WI38 (cell line): ENCODE measurements around the gene STRIP1.
A peak's percentile ranks its signal among the peaks of the same experiment; 100 is the strongest.

Source experiments
- H3K4me3 ChIP-seq: 2 replicates; pipeline ENCODE4 v1.5.1; 2011; ENCODE audit warnings: low read depth, mild to moderate bottlenecking, control low read depth, low read length
- TF ChIP-seq, protein P1 (sequence below): IDR thresholded peaks from 2 replicates; pipeline ENCODE4 v1.5.1; 2012; ENCODE audit warnings: low read depth, mild to moderate bottlenecking, control low read depth, low read length

STRIP1 gene

GRCh38 chr1:110034451-110035235 is at the start of gene STRIP1:
TSS of gene STRIP1 (plus strand) at chr1:110034624. CDS start at chr1:110034638, 14 bp downstream.
- TF ChIP-seq, protein P1, sequence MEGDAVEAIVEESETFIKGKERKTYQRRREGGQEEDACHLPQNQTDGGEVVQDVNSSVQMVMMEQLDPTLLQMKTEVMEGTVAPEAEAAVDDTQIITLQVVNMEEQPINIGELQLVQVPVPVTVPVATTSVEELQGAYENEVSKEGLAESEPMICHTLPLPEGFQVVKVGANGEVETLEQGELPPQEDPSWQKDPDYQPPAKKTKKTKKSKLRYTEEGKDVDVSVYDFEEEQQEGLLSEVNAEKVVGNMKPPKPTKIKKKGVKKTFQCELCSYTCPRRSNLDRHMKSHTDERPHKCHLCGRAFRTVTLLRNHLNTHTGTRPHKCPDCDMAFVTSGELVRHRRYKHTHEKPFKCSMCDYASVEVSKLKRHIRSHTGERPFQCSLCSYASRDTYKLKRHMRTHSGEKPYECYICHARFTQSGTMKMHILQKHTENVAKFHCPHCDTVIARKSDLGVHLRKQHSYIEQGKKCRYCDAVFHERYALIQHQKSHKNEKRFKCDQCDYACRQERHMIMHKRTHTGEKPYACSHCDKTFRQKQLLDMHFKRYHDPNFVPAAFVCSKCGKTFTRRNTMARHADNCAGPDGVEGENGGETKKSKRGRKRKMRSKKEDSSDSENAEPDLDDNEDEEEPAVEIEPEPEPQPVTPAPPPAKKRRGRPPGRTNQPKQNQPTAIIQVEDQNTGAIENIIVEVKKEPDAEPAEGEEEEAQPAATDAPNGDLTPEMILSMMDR = no peak
- peak within 1 kb of the TSS; percentile 92 for H3K4me3 ChIP-seq

GRCh38 chr1:109985247-109986053 is 49.0 kb upstream of the STRIP1 start:
- H3K4me3 ChIP-seq = peak overlapping the region; percentile 94
- TF ChIP-seq, protein P1 = no peak

DNA sequence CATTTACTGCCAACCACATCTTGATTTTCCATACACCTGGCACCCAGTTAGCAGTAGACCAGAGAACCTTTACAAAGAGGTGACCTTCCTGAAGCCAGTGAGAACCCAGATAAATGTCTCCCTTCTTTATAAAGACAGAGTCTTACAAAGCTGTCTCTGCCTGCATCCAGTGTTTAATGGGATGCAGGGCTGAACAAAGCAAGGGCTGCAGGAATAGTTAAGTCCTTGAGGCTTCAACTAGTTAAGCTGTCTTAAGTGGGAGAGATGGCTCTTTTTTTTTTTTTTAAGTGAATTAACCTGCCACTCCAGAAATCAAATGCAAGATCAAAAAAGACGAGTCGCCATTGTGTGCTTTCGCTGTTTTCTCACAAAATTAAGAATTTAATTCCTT is 48.4 kb upstream of the STRIP1 start:
- H3K4me3 ChIP-seq = peak overlapping the region; percentile 94
- TF ChIP-seq, protein P1 = no peak

DNA sequence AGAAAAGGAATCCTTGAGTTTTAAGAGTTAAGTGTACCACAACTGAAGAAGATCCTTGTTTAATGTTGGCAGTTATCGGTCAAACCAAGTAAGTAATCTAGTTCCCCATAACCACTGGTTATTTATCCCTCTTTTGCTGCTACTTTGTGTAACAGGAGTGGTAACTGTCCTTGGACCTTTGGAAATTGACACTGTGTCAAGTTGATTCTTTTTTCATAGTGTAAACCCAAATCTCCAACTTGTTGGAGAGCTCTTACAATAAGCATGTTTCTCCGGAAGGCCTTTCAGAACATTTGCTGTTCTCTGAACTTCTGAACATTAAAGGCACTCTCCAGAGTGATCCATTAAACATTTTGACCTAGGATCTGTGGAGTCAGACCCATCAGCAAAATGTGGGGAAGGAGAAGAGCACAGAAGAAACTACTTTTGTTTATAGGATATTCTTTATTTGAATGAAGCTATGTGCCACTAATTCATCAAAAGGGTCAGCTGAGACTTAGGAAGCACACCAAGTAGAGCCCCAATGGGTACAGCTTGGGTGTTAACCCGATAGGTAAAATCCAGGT is 46.0 kb upstream of the STRIP1 start:
- TF ChIP-seq, protein P1 = no peak
- no peak overlapping the region for H3K4me3 ChIP-seq

GRCh38 chr1:109989506-109990301 is 44.7 kb upstream of the STRIP1 start:
- H3K4me3 ChIP-seq = no peak overlapping the region
- TF ChIP-seq, protein P1 = no peak

GRCh38 chr1:109990302-109990653 is 44.1 kb upstream of the STRIP1 start:
- no peak overlapping the region for H3K4me3 ChIP-seq
- TF ChIP-seq, protein P1 = no peak
